Measurements from ENCODE around the gene CEP164. TPM values are rescaled to one million over a fixed set of nuclear protein-coding genes. Genes with fewer than 3 reads are reported as not detected.

CEP164 gene
- total RNA-seq, 1 experiment from 2014 or later = 22.2 TPM

- Histone ChIP-seq H3K4me1 (ENCODE audit: control insufficient read depth in 1 of 2, insufficient read depth in 2 of 2, low read length in 2 of 2) (no peaks in the 10 kb centered on the region), H3K4me3 (replicated peaks in 1 of 2; ENCODE audit: low read depth in 1 of 2, low read length in 2 of 2) (no peak overlapping the region), H4K20me1 (ENCODE audit: insufficient read depth) (no peaks in the 10 kb centered on the region), H3K36me3 (ENCODE audit: control insufficient read depth in 1 of 2, insufficient read depth in 2 of 2, low read length in 2 of 2) (no peaks in the 10 kb centered on the region), H3K9ac (ENCODE audit: low read length) (no peak overlapping the region), H3K79me2 (ENCODE audit: insufficient read depth, low read length) (no peaks in the 10 kb centered on the region), H3K9me3 (ENCODE audit: control insufficient read depth in 1 of 2, insufficient read depth in 1 of 2, low read depth in 1 of 2, low read length in 2 of 2) (no peaks in the 10 kb centered on the region), H3K27ac (ENCODE audit: low read depth, low read length) (no peak overlapping the region), H3K9me2 (ENCODE audit: insufficient read depth) (no peaks in the 10 kb centered on the region), H2AFZ (ENCODE audit: low read depth, low read length, poor library complexity, severe bottlenecking) (no peak overlapping the region), H3K27me3 (ENCODE audit: insufficient read depth, low read length) (no peaks in the 10 kb centered on the region), H3K4me2 (ENCODE audit: low read length) (no peak overlapping the region)
- ChIA-PET POLR2A (no interaction called here), CTCF (no interaction called here), RAD21 (ENCODE audit: low non-redundant PET in 1 of 2, low total read pairs in 2 of 2, uncharacterized antibody in 2 of 2, unreplicated experiment in 2 of 2) (no interaction called here)
- TF ChIP-seq SRF (IDR thresholded peaks at IDR 0.05; ENCODE audit: low read depth) (no peak), ZFX (IDR thresholded peaks at IDR 0.05) (no peak), EZH2 (IDR thresholded peaks at IDR 0.05) (no peak), POLR2AphosphoS5 (IDR thresholded peaks at IDR 0.05; ENCODE audit: low read depth, low read length) (no peak), RAD21 (IDR thresholded peaks at IDR 0.05; ENCODE audit: low read depth) (no peak), ELF1 (IDR thresholded peaks at IDR 0.05; ENCODE audit: borderline replicate concordance, low read depth) (no peak), CEBPB (IDR thresholded peaks at IDR 0.05; ENCODE audit: low read depth) (no peak), MAX (IDR thresholded peaks at IDR 0.05) (no peak), ZBTB33 (IDR thresholded peaks at IDR 0.05; ENCODE audit: extremely low read depth, insufficient replicate concordance, low read length) (no peak), SP1 (IDR thresholded peaks at IDR 0.05; ENCODE audit: low read depth) (no peak), EGR1 (IDR thresholded peaks at IDR 0.05; ENCODE audit: low read depth) (no peak), POLR2A (IDR thresholded peaks at IDR 0.05; ENCODE audit: borderline replicate concordance, extremely low read depth, insufficient read depth, insufficient read length) (no peak), FOSL1 (IDR thresholded peaks at IDR 0.05; ENCODE audit: low read depth) (no peak), TCF7L2 (IDR thresholded peaks at IDR 0.05; ENCODE audit: borderline replicate concordance, extremely low read depth, insufficient read depth, insufficient read length) (no peak), EZH2phosphoT487 (IDR thresholded peaks at IDR 0.05; ENCODE audit: borderline replicate concordance) (no peak), JUND (IDR thresholded peaks at IDR 0.05) (no peak), SIN3A (IDR thresholded peaks at IDR 0.05; ENCODE audit: low read depth) (no peak), ZNF274 (IDR thresholded peaks at IDR 0.05; ENCODE audit: low read depth, low read length) (no peak)
- ATAC-seq (no peak), DNase-seq (ENCODE audit: low read depth, low spot score) (no peak)
- intact Hi-C loops (cut with micrococcal nuclease) = no loop called here
- no TSS peak for BruUV-seq (replicated peaks)
Measured at GRCh38 chr11:117299351-117300282, 28.0 kb upstream of the CEP164 start.
